ENCODE results near the gene CPZ.

Gene CPZ

DNA sequence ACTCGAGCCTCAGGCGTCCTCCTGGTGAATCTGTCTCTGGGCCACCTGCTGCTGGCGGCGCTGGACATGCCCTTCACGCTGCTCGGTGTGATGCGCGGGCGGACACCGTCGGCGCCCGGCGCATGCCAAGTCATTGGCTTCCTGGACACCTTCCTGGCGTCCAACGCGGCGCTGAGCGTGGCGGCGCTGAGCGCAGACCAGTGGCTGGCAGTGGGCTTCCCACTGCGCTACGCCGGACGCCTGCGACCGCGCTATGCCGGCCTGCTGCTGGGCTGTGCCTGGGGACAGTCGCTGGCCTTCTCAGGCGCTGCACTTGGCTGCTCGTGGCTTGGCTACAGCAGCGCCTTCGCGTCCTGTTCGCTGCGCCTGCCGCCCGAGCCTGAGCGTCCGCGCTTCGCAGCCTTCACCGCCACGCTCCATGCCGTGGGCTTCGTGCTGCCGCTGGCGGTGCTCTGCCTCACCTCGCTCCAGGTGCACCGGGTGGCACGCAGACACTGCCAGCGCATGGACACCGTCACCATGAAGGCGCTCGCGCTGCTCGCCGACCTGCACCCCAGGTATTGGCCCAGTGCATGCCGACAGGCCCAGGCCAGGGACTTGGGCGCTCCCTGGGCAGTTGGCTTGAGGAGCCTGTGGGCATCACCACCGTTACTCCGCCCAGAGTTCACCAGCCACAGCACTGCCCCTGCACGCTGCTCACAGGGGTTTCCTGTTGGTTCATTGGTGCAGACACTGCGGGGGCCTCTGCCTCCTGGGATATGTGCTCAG, 11.3 kb upstream of the CPZ start:
- Histone ChIP-seq H3K9ac (ENCODE audit: low read length) (no peak overlapping the region), H3K36me3 (ENCODE audit: insufficient read depth, low read length) (no peaks in the 10 kb centered on the region), H3K9me3 (ENCODE audit: low read length) (no peaks in the 10 kb centered on the region), H2AFZ (ENCODE audit: low read length) (no peak overlapping the region), H3K9me2 (ENCODE audit: low read depth, low read length) (no peaks in the 10 kb centered on the region), H3K4me2 (ENCODE audit: low read length) (no peak overlapping the region), H3K79me2 (ENCODE audit: insufficient read depth, low read length) (no peaks in the 10 kb centered on the region), H3K4me1 (ENCODE audit: insufficient read depth, low read length, severe bottlenecking) (no peaks in the 10 kb centered on the region), H4K20me1 (ENCODE audit: insufficient read depth, low read length) (no peaks in the 10 kb centered on the region), H3K27me3 (ENCODE audit: insufficient read depth, low read length) (no peaks in the 10 kb centered on the region; the same call in 1 of the 2 replicates), H3F3A (ENCODE audit: insufficient read depth, low read length) (no peaks in the 10 kb centered on the region), H3K4me3 (ENCODE audit: low read depth, low read length, poor library complexity, severe bottlenecking) (no peak overlapping the region), H3K27ac (ENCODE audit: low read depth, low read length, poor library complexity, severe bottlenecking) (no peak overlapping the region)
- TF ChIP-seq, protein P1, sequence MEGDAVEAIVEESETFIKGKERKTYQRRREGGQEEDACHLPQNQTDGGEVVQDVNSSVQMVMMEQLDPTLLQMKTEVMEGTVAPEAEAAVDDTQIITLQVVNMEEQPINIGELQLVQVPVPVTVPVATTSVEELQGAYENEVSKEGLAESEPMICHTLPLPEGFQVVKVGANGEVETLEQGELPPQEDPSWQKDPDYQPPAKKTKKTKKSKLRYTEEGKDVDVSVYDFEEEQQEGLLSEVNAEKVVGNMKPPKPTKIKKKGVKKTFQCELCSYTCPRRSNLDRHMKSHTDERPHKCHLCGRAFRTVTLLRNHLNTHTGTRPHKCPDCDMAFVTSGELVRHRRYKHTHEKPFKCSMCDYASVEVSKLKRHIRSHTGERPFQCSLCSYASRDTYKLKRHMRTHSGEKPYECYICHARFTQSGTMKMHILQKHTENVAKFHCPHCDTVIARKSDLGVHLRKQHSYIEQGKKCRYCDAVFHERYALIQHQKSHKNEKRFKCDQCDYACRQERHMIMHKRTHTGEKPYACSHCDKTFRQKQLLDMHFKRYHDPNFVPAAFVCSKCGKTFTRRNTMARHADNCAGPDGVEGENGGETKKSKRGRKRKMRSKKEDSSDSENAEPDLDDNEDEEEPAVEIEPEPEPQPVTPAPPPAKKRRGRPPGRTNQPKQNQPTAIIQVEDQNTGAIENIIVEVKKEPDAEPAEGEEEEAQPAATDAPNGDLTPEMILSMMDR (IDR thresholded peaks at IDR 0.05; ENCODE audit: low read length): no peak
- no peak for TF ChIP-seq EZH2 (IDR thresholded peaks at IDR 0.05; ENCODE audit: borderline replicate concordance, low read length)

DNA sequence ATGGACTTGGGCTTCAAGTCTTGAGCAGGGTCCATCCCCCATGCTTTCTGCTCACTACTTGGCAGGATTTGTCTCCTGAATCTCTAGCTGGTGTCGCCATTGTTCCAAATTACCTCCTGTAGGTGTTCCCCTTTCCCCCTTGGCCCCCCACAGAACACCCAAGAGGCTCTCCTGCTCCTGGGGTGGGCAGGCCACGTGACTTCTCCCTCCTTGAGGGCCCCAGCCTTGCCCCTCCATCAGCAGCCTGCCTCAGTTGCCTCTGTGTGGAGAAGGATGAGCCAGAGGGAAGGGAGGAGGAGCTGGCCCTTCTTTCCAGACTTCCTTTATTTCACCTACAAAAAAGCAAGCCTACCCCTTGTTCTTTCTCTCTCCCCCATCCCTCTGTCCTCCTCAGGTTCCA, 10.5 kb upstream of the CPZ start:
- H4K20me1 ChIP-seq (ENCODE audit: insufficient read depth, low read length): no peaks in the 10 kb centered on the region
- H3K27me3 ChIP-seq (ENCODE audit: insufficient read depth, low read length): no peaks in the 10 kb centered on the region; the same call in 1 of the 2 replicates
- no peaks in the 10 kb centered on the region for H3F3A ChIP-seq (ENCODE audit: insufficient read depth, low read length)
- no peaks in the 10 kb centered on the region for H3K36me3 ChIP-seq (ENCODE audit: insufficient read depth, low read length)
- no peak overlapping the region for H3K4me3 ChIP-seq (ENCODE audit: low read depth, low read length, poor library complexity, severe bottlenecking)
- H3K79me2 ChIP-seq (ENCODE audit: insufficient read depth, low read length): no peaks in the 10 kb centered on the region
- H3K4me2 ChIP-seq (ENCODE audit: low read length): no peak overlapping the region
- no peaks in the 10 kb centered on the region for H3K9me3 ChIP-seq (ENCODE audit: low read length)
- H3K9me2 ChIP-seq (ENCODE audit: low read depth, low read length): no peaks in the 10 kb centered on the region
- H2AFZ ChIP-seq (ENCODE audit: low read length): no peak overlapping the region
- H3K9ac ChIP-seq (ENCODE audit: low read length): no peak overlapping the region
- TF ChIP-seq, protein P1 (IDR thresholded peaks at IDR 0.05; ENCODE audit: low read length): no peak
- no peak for TF ChIP-seq EZH2 (IDR thresholded peaks at IDR 0.05; ENCODE audit: borderline replicate concordance, low read length)
- H3K27ac ChIP-seq (ENCODE audit: low read depth, low read length, poor library complexity, severe bottlenecking): no peak overlapping the region
- H3K4me1 ChIP-seq (ENCODE audit: insufficient read depth, low read length, severe bottlenecking): no peaks in the 10 kb centered on the region

DNA sequence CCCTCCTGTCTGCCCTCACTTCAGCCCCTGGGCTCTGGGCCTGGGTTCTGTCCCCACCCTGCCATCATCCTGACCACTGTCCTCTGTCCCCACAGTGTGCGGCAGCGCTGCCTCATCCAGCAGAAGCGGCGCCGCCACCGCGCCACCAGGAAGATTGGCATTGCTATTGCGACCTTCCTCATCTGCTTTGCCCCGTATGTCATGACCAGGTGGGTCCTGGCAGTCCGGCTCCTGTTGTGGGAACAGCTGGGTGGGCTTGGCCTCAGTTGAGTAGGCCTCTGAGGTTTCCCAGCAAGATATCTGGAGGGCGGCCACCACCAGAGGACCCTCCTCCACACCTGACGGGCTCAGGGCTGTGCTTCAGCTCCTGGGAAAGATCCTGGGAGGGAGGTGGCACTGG, 10.1 kb upstream of the CPZ start:
- no peaks in the 10 kb centered on the region for H3K79me2 ChIP-seq (ENCODE audit: insufficient read depth, low read length)
- no peaks in the 10 kb centered on the region for H3K9me2 ChIP-seq (ENCODE audit: low read depth, low read length)
- H3K4me3 ChIP-seq (ENCODE audit: low read depth, low read length, poor library complexity, severe bottlenecking): no peak overlapping the region
- H3K9ac ChIP-seq (ENCODE audit: low read length): no peak overlapping the region
- no peaks in the 10 kb centered on the region; the same call in 1 of the 2 replicates for H3K27me3 ChIP-seq (ENCODE audit: insufficient read depth, low read length)
- no peak overlapping the region for H3K4me2 ChIP-seq (ENCODE audit: low read length)
- no peaks in the 10 kb centered on the region for H3K36me3 ChIP-seq (ENCODE audit: insufficient read depth, low read length)
- no peaks in the 10 kb centered on the region for H3F3A ChIP-seq (ENCODE audit: insufficient read depth, low read length)
- H3K9me3 ChIP-seq (ENCODE audit: low read length): no peaks in the 10 kb centered on the region
- no peak for TF ChIP-seq EZH2 (IDR thresholded peaks at IDR 0.05; ENCODE audit: borderline replicate concordance, low read length)
- TF ChIP-seq, protein P1 (IDR thresholded peaks at IDR 0.05; ENCODE audit: low read length): no peak
- H2AFZ ChIP-seq (ENCODE audit: low read length): no peak overlapping the region
- no peaks in the 10 kb centered on the region for H3K4me1 ChIP-seq (ENCODE audit: insufficient read depth, low read length, severe bottlenecking)
- no peak overlapping the region for H3K27ac ChIP-seq (ENCODE audit: low read depth, low read length, poor library complexity, severe bottlenecking)
- no peaks in the 10 kb centered on the region for H4K20me1 ChIP-seq (ENCODE audit: insufficient read depth, low read length)

Data from OCI-LY1 (cell line).